Upper lobe of left lung (tissue), 4 donors: ENCODE measurements around the gene SLC4A3.

ENCODE experiments used
- CTCF ChIP-seq, 6 experiments: fragments of 450-650 bp in 4 of 6; fragments of 200-600 bp in 2 of 6; sonication (generic) in 2 of 6; IDR thresholded peaks; one replicate each; pipeline ENCODE4 v1.5.1; 2016 to 2019; ENCODE audit warnings: antibody characterized with exemption in 6 of 6
- EP300 ChIP-seq, 4 donors: sonication (generic); formaldehyde crosslinking; IDR thresholded peaks; one replicate each; pipeline ENCODE4 v1.5.1; 2017; ENCODE audit warnings: antibody characterized with exemption in 4 of 4, control low read depth in 2 of 4

- TF ChIP-seq EP300 (IDR thresholded peaks at IDR 0.05) (no peak), CTCF (IDR thresholded peaks at IDR 0.05) (no peak)
Measured at GRCh38 chr2:219688560-219689445, 61.4 kb downstream of the SLC4A3 start.
